K562 (cell line): ENCODE results near the gene REEP6. TPM values are rescaled to one million over a fixed set of nuclear protein-coding genes. Genes with fewer than 3 reads are reported as not detected.

Source experiments
- ARID1B ChIP-seq: fragments of 450-650 bp; IDR thresholded peaks from 2 replicates; pipeline ENCODE4 v1.6.1; 2016; ENCODE audit warnings: antibody characterized with exemption, mild to moderate bottlenecking, inconsistent platforms
- ATF3 ChIP-seq, 2 experiments: fragments of 450-650 bp in 1 of 2; sonication (generic) in 1 of 2; formaldehyde crosslinking in 1 of 2; IDR thresholded peaks in 1 of 2; conservative IDR thresholded peaks in 1 of 2; 2 replicates each; pipeline versions ENCODE4 v1.6.1 to v1.8.1; 2016 to 2023; ENCODE audit warnings: mild to moderate bottlenecking in 2 of 2, moderate library complexity in 2 of 2, inconsistent platforms in 1 of 2, missing genetic modification reagents in 1 of 2
- CXXC5 ChIP-seq: fragments of 250-450 bp; sonication (Bioruptor Pico); IDR thresholded peaks from 2 replicates; pipeline ENCODE4 v1.8.0; 2022; ENCODE audit warnings: inconsistent platforms, mild to moderate bottlenecking, moderate library complexity
- MAZ ChIP-seq, 2 experiments: fragments of 450-650 bp in 1 of 2; sonication (generic) in 1 of 2; formaldehyde crosslinking; IDR thresholded peaks in 1 of 2; conservative IDR thresholded peaks in 1 of 2; 2 replicates each; pipeline versions ENCODE4 v1.4.0 to v1.5.0; 2020; ENCODE audit warnings: mild to moderate bottlenecking in 1 of 2, missing genetic modification reagents in 1 of 2
- NRF1 ChIP-seq, 2 experiments: fragments of 450-650 bp; IDR thresholded peaks in 1 of 2; conservative IDR thresholded peaks in 1 of 2; 2 replicates each; pipeline ENCODE4 v1.6.1; 2014; ENCODE audit warnings: mild to moderate bottlenecking in 2 of 2
- POLR2A ChIP-seq: fragments of 450-650 bp; conservative IDR thresholded peaks from 2 replicates; pipeline ENCODE4 v1.6.1; 2016
- TAF1 ChIP-seq: IDR thresholded peaks from 2 replicates; pipeline ENCODE4 v1.6.1; 2011; ENCODE audit warnings: mild to moderate bottlenecking, low read length, moderate library complexity; ENCODE audit not compliant: insufficient read depth, control insufficient read depth, severe bottlenecking; ENCODE audit errors: extremely low read depth
- TBP ChIP-seq: optimal IDR thresholded peaks from 2 replicates; pipeline ENCODE3; 2011; ENCODE audit warnings: low read depth, low read length, improper control_type of control experiment
- ZFX ChIP-seq: sonication (generic); formaldehyde crosslinking; IDR thresholded peaks from 2 replicates; pipeline ENCODE4 v1.8.0; 2022; ENCODE audit warnings: mild to moderate bottlenecking, missing genetic modification reagents, moderate library complexity
- ZKSCAN8 ChIP-seq: fragments of 200-800 bp; sonication (Bioruptor generic); IDR thresholded peaks from 2 replicates; pipeline ENCODE4 v1.6.1; 2016; ENCODE audit warnings: missing genetic modification characterization, missing compliant biosample characterization
- ZNF274 ChIP-seq: IDR thresholded peaks from 2 replicates; pipeline ENCODE4 v1.6.1; 2011; ENCODE audit warnings: low read depth, mild to moderate bottlenecking, low read length, moderate library complexity, borderline replicate concordance
- ZNF318 ChIP-seq, 2 experiments: fragments of 450-650 bp; IDR thresholded peaks; 2 replicates each; pipeline ENCODE4 v1.6.1; 2016; ENCODE audit warnings: mild to moderate bottlenecking in 2 of 2, borderline replicate concordance in 1 of 2, low read depth in 1 of 2, moderate library complexity in 1 of 2
- ZNF395 ChIP-seq: fragments of 200-800 bp; sonication (Bioruptor generic); IDR thresholded peaks from 2 replicates; pipeline ENCODE4 v1.6.1; 2017; ENCODE audit warnings: missing genetic modification characterization, missing compliant biosample characterization
- polyA plus RNA-seq, 8 experiments: library from polyadenylated mRNA; depleted of rRNA in 4 of 8; stranded (reverse) in 5 of 8; unstranded in 3 of 8; fragments of >200 nt; fragmentation: Nextera tagmentation in 2 of 8; fragmentation: Illumina TruSeq in 1 of 8; extraction: Ambion mirVana in 2 of 8; extraction: Trizol in 1 of 8; gene quantifications; 2 replicates each; pipeline versions ENCODE4 v1.2.1 to v1.2.3, GENCODE V29; 2011 to 2014; ENCODE audit warnings: inconsistent platforms in 1 of 8, missing spikeins in 1 of 8
- total RNA-seq, 7 experiments: library from RNA; depleted of rRNA in 6 of 7; stranded (reverse); fragments of >200 nt in 6 of 7; fragmentation: Illumina TruSeq in 2 of 7; extraction: Trizol in 2 of 7; gene quantifications; 2 replicates each; pipeline versions ENCODE4 v1.2.1 to v1.2.3, GENCODE V29; 2011 to 2021; ENCODE audit warnings: low replicate concordance in 1 of 7
- TF ChIP-seq, protein P1 (sequence below): fragments of 450-650 bp; IDR thresholded peaks from 2 replicates; pipeline ENCODE4 v1.6.1; 2016; ENCODE audit warnings: antibody characterized with exemption

Gene REEP6
- total and polyA plus RNA-seq, 9 of the 15 experiments (the other 6 are each of a cell fraction or from before 2014, with no cell fraction given) = 1.2 to 64.2 (median 12.7) TPM

GRCh38 chr19:1492474-1493006 is 1.6 kb downstream of the REEP6 start (continued):
- TF ChIP-seq ZNF318 (IDR thresholded peaks at IDR 0.05; ENCODE audit: borderline replicate concordance in 1 of 2, low read depth in 1 of 2) = no peak
- TF ChIP-seq POLR2A = peak; percentile 60
- TF ChIP-seq NRF1 (conservative IDR thresholded peaks at IDR 0.05 in 1 of 2, IDR thresholded peaks at IDR 0.05 in 1 of 2) = peak in 1 of 2 experiments; percentile 9; a peak in 1 of 4 replicates
- TF ChIP-seq TAF1 = peak; percentile 58
- TF ChIP-seq, protein P1, sequence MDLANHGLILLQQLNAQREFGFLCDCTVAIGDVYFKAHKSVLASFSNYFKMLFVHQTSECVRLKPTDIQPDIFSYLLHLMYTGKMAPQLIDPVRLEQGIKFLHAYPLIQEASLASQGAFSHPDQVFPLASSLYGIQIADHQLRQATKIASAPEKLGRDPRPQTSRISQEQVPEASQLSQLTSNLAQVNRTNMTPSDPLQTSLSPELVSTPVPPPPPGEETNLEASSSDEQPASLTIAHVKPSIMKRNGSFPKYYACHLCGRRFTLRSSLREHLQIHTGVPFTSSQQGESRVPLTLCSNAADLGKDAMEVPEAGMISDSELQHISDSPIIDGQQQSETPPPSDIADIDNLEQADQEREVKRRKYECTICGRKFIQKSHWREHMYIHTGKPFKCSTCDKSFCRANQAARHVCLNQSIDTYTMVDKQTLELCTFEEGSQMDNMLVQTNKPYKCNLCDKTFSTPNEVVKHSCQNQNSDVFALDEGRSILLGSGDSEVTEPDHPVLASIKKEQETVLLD = peak; percentile 12; the same call in 1 of the 2 replicates
- peak; percentile 70 for TF ChIP-seq ATF3 (IDR thresholded peaks at IDR 0.05)
- no peak for TF ChIP-seq ATF3 (CRISPR knock-in tag; conservative IDR thresholded peaks at IDR 0.05)
- TF ChIP-seq ARID1B = peak; percentile 8; the same call in 1 of the 2 replicates
- TF ChIP-seq CXXC5 = no peak
- no peak for TF ChIP-seq ZKSCAN8
- TF ChIP-seq ZNF274 = no peak
- TF ChIP-seq ZNF395 (CRISPR knock-in tag) = peak; percentile 52; the same call in 1 of the 2 replicates
- peak in 1 of 2 experiments; percentile 35; a peak in 1 of 4 replicates for TF ChIP-seq MAZ (CRISPR knock-in tag; conservative IDR thresholded peaks at IDR 0.05 in 1 of 2, IDR thresholded peaks at IDR 0.05 in 1 of 2)
- peak; percentile 30; the same call in 1 of the 2 replicates for TF ChIP-seq ZFX (CRISPR knock-in tag)
- TF ChIP-seq TBP = peak; percentile 16
- TF ChIP-seq, all 486 proteins: peak for 26
